GM12878 (cell line): ENCODE results near the gene SPINT4. TPM values are rescaled to one million over a fixed set of nuclear protein-coding genes. Genes with fewer than 3 reads are reported as not detected.
A peak's percentile ranks its signal among the peaks of the same experiment; 100 is the strongest.

Experiments
- ATAC-seq: fragments of 200-7000 bp; cut with Tn5 transposase; 3 replicates; pipeline ENCODE4 v1.9.1; 2020; ENCODE audit warnings: mild to moderate bottlenecking, moderate library complexity
- BruUV-seq: library from RNA; stranded (reverse); fragments of 400-500 nt; replicated peaks from 2 replicates; lab custom pipeline; 2021; lab: Mats Ljungman, UMichigan
- CTCF ChIA-PET: fragments of 300-600 bp; sonication (Branson Sonifier 250); formaldehyde crosslinking; extraction: SDS; loops from one replicate; lab custom pipeline; 2021; ENCODE audit warnings: inconsistent platforms; lab: Yijun Ruan, JAX
- POLR2A ChIA-PET: fragments of 350-600 bp; formaldehyde crosslinking; extraction: SDS; loops from one replicate; lab custom pipeline; 2021; ENCODE audit warnings: inconsistent platforms; lab: Charles Lee
- RAD21 ChIA-PET: fragments of 300-600 bp; sonication (Branson Sonifier 250); formaldehyde crosslinking; loops from one replicate; lab custom pipeline; 2023; ENCODE audit warnings: antibody characterized with exemption; ENCODE audit not compliant: unreplicated experiment; lab: Charles Lee
- SMC1A ChIA-PET: fragments of 300-600 bp; sonication (Branson Sonifier 250); formaldehyde crosslinking; loops from one replicate; lab custom pipeline; 2023; ENCODE audit not compliant: unreplicated experiment, uncharacterized antibody; lab: Charles Lee
- DNase-seq: peaks from one replicate; pipeline ENCODE4 v3.0.0-alpha.2; 2011; ENCODE audit warnings: low read depth, low spot score
- FAIRE-seq: peaks from 3 replicates; lab custom pipeline; 2011; peaks lifted over from hg19 to GRCh38; lab: Jason Lieb, UNC
- H2AFZ ChIP-seq: 2 replicates; pipeline ENCODE4 v1.6.0; 2011; ENCODE audit warnings: low read depth, low read length, control low read depth; ENCODE audit not compliant: control insufficient read depth
- H3K27ac ChIP-seq: 2 replicates; pipeline ENCODE4 v1.5.1; 2011; ENCODE audit warnings: control low read depth; ENCODE audit not compliant: control insufficient read depth, insufficient read depth
- H3K27me3 ChIP-seq, 2 experiments: replicated peaks in 1 of 2; 2 replicates each; pipeline versions ENCODE4 v1.6.0 to v1.6.1; 2011; ENCODE audit warnings: low read length in 1 of 2; ENCODE audit not compliant: control insufficient read depth in 2 of 2, insufficient read depth in 2 of 2
- H3K36me3 ChIP-seq, 2 experiments: 2 replicates each; pipeline ENCODE4 v1.5.1; 2011; ENCODE audit warnings: low read length in 1 of 2; ENCODE audit not compliant: control insufficient read depth in 2 of 2, insufficient read depth in 2 of 2
- H3K4me1 ChIP-seq: 2 replicates; pipeline ENCODE4 v1.6.1; 2011; ENCODE audit warnings: mild to moderate bottlenecking, low read length, moderate library complexity, mixed read lengths; ENCODE audit not compliant: control insufficient read depth, insufficient read depth
- H3K4me2 ChIP-seq: 2 replicates; pipeline ENCODE4 v1.6.0; 2011; ENCODE audit warnings: control low read depth; ENCODE audit not compliant: control insufficient read depth, insufficient read depth
- H3K4me3 ChIP-seq: fragments of 200-600 bp; sonication (generic); 2 replicates; pipeline ENCODE4 v1.5.1; 2016
- H3K79me2 ChIP-seq: 2 replicates; pipeline ENCODE4 v1.6.0; 2011; ENCODE audit warnings: low read length; ENCODE audit not compliant: control insufficient read depth, insufficient read depth
- H3K9ac ChIP-seq: 2 replicates; pipeline ENCODE4 v1.8.0; 2011; ENCODE audit warnings: low read length, control low read depth, mixed read lengths; ENCODE audit not compliant: control insufficient read depth, insufficient read depth
- H3K9me3 ChIP-seq: replicated peaks from 3 replicates; pipeline ENCODE4 v1.5.1; 2011; ENCODE audit warnings: mild to moderate bottlenecking, low read length; ENCODE audit not compliant: control insufficient read depth, insufficient read depth
- H4K20me1 ChIP-seq: 2 replicates; pipeline ENCODE4 v1.6.0; 2011; ENCODE audit not compliant: control insufficient read depth, insufficient read depth
- BRCA1 ChIP-seq: IDR thresholded peaks from 2 replicates; pipeline ENCODE4 v1.6.1; 2011; ENCODE audit warnings: low read depth, low read length, improper control_type of control experiment
- EED ChIP-seq: sonication (generic); IDR thresholded peaks from 2 replicates; pipeline ENCODE4 v1.6.1; 2016; ENCODE audit warnings: antibody characterized with exemption, low read depth
- FOS ChIP-seq: IDR thresholded peaks from 3 replicates; pipeline ENCODE4 v1.6.1; 2011; ENCODE audit warnings: borderline replicate concordance; ENCODE audit not compliant: insufficient read length; ENCODE audit errors: extremely low read depth
- IKZF2 ChIP-seq, 2 experiments: fragments of 450-650 bp; IDR thresholded peaks; 2 replicates each; pipeline ENCODE4 v1.6.1; 2017; ENCODE audit warnings: mild to moderate bottlenecking in 2 of 2, moderate library complexity in 2 of 2
- IRF4 ChIP-seq: IDR thresholded peaks from 2 replicates; pipeline ENCODE4 v1.6.1; 2011; ENCODE audit warnings: low read depth, low read length
- JUNB ChIP-seq: IDR thresholded peaks from 2 replicates; pipeline ENCODE4 v1.6.1; 2016; ENCODE audit warnings: antibody characterized with exemption, mild to moderate bottlenecking
- KLF5 ChIP-seq: fragments of 450-650 bp; IDR thresholded peaks from 2 replicates; pipeline ENCODE4 v1.6.1; 2014; ENCODE audit warnings: mild to moderate bottlenecking; ENCODE audit not compliant: partially characterized antibody
- MEF2A ChIP-seq: IDR thresholded peaks from 2 replicates; pipeline ENCODE4 v1.6.1; 2011; ENCODE audit warnings: low read depth, mild to moderate bottlenecking, low read length, moderate library complexity; ENCODE audit not compliant: insufficient read depth
- MYB ChIP-seq: fragments of 150-350 bp; IDR thresholded peaks from 2 replicates; pipeline ENCODE4 v1.6.1; 2014; ENCODE audit warnings: mild to moderate bottlenecking, low read depth, low read length, borderline replicate concordance
- NFXL1 ChIP-seq: fragments of 450-650 bp; IDR thresholded peaks from 2 replicates; pipeline ENCODE4 v1.6.1; 2017; ENCODE audit warnings: antibody characterized with exemption, mild to moderate bottlenecking, borderline replicate concordance
- SIN3A ChIP-seq: IDR thresholded peaks from 2 replicates; pipeline ENCODE4 v1.6.1; 2012; ENCODE audit warnings: low read depth, low read length, improper control_type of control experiment
- WGBS: methylation state at CpG from one replicate; pipeline ENCODE4 v1.1.6; 2016; ENCODE audit warnings: low lambda C conversion rate; ENCODE audit not compliant: insufficient replicate concordance, insufficient coverage; ENCODE audit errors: missing lambda C conversion rate; 5-methylcytosine and 5-hydroxymethylcytosine counted together
- in situ Hi-C: fragments of 300-500 bp; cut with MboI; formaldehyde crosslinking; loops from 9 replicates; pipeline ENCODE4 v1.14.3; 2018; ENCODE audit warnings: mixed read lengths
- intact Hi-C: fragments of 100-400 bp; cut with micrococcal nuclease; formaldehyde crosslinking; loops from one replicate; pipeline ENCODE4 v1.14.2; 2022; ENCODE audit not compliant: unreplicated experiment
- polyA plus RNA-seq, 11 experiments: library from polyadenylated mRNA; depleted of rRNA in 4 of 11; unstranded in 6 of 11; stranded (reverse) in 5 of 11; fragments of >200 nt; fragmentation: Nextera tagmentation in 4 of 11; fragmentation: Illumina TruSeq in 1 of 11; extraction: Ambion mirVana in 4 of 11; extraction: Trizol in 1 of 11; gene quantifications; 1 replicate in 1 of 11; 2 replicates in 10 of 11; pipeline versions ENCODE4 v1.2.1 to v1.2.3, GENCODE V29; 2011 to 2016; ENCODE audit warnings: inconsistent platforms in 2 of 11, missing spikeins in 2 of 11, low read depth in 1 of 11
- total RNA-seq, 4 experiments: library from RNA; depleted of rRNA in 3 of 4; stranded (reverse); fragments of >200 nt in 3 of 4; fragmentation: Illumina TruSeq in 1 of 4; extraction: Trizol in 1 of 4; gene quantifications; 2 replicates each; pipeline versions ENCODE4 v1.2.1 to v1.2.3, GENCODE V29; 2013 to 2021
- TF ChIP-seq, protein P1 (sequence below): IDR thresholded peaks from 2 replicates; pipeline ENCODE4 v1.6.1; 2012; ENCODE audit warnings: low read length, inconsistent platforms
- TF ChIP-seq, protein P2 (sequence below): fragments of 450-650 bp; IDR thresholded peaks from 2 replicates; pipeline ENCODE4 v1.6.1; 2016; ENCODE audit warnings: mild to moderate bottlenecking
- TF ChIP-seq, protein P3 (sequence below): fragments of 450-650 bp; IDR thresholded peaks from 2 replicates; pipeline ENCODE4 v1.6.1; 2017; ENCODE audit warnings: mild to moderate bottlenecking, moderate library complexity
- TF ChIP-seq, protein P4 (sequence below): fragments of 450-650 bp; IDR thresholded peaks from 2 replicates; pipeline ENCODE4 v1.6.1; 2017; ENCODE audit warnings: mild to moderate bottlenecking, low read depth, inconsistent platforms; ENCODE audit not compliant: poor library complexity, severe bottlenecking
- TF ChIP-seq, protein P5 (sequence below): IDR thresholded peaks from 2 replicates; pipeline ENCODE4 v1.6.1; 2012; ENCODE audit warnings: low read depth, low read length, improper control_type of control experiment

Gene SPINT4
- total and polyA plus RNA-seq, 10 of the 15 experiments (the other 5 are each of a cell fraction or from before 2014, with no cell fraction given) = not detected

DNA sequence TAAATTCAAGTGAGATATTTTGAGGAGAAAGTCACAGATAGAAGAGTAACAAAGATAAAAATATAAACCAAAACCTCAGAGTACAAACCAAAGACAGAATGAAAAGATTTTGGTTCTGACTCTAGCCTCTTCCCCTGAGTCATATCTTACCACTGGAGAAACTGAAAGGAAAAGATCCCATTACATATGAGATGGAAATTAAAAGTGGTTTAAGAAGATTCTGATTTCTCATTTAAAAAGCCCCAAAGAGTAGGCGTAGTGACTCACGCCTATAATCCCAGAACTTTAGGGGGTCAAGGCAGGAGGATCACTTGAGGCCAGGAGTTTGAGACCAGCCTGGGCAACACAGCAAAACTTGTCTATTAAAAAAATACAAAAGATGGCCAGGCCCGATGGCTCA is 30.6 kb downstream of the SPINT4 start:
- 42% methylated on average over 3 of the region's 3 CpGs for WGBS
- H3K4me3 ChIP-seq = no peak overlapping the region
- intact Hi-C loops (no loop called here), in situ Hi-C loops (no loop called here)
- ChIA-PET CTCF (no interaction called here), RAD21 (no interaction called here), POLR2A (no interaction called here), SMC1A (no interaction called here)
- no peaks in the 10 kb centered on the region for H4K20me1 ChIP-seq
- FAIRE-seq = no peak
- H3K27me3 ChIP-seq = no peaks in the 10 kb centered on the region; a peak in 1 of 4 replicates
- peak; percentile 58 for ATAC-seq
- no peaks in the 10 kb centered on the region for H3K79me2 ChIP-seq
- H2AFZ ChIP-seq = no peak overlapping the region
- H3K36me3 ChIP-seq = no peaks in the 10 kb centered on the region
- H3K27ac ChIP-seq = no peak overlapping the region
- no peaks in the 10 kb centered on the region for H3K9me3 ChIP-seq
- no peak overlapping the region; the same call in 1 of the 2 replicates for H3K4me2 ChIP-seq
- no TSS peak for BruUV-seq
- H3K4me1 ChIP-seq = no peaks in the 10 kb centered on the region
- H3K9ac ChIP-seq = no peak overlapping the region
- DNase-seq = peak; percentile 13
- peak in 1 of 2 experiments; percentile 16; a peak in 1 of 4 replicates for TF ChIP-seq IKZF2 (IDR thresholded peaks at IDR 0.05)
- TF ChIP-seq SIN3A = no peak
- TF ChIP-seq, protein P1, sequence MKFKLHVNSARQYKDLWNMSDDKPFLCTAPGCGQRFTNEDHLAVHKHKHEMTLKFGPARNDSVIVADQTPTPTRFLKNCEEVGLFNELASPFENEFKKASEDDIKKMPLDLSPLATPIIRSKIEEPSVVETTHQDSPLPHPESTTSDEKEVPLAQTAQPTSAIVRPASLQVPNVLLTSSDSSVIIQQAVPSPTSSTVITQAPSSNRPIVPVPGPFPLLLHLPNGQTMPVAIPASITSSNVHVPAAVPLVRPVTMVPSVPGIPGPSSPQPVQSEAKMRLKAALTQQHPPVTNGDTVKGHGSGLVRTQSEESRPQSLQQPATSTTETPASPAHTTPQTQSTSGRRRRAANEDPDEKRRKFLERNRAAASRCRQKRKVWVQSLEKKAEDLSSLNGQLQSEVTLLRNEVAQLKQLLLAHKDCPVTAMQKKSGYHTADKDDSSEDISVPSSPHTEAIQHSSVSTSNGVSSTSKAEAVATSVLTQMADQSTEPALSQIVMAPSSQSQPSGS = 0 out of 2 replicates have a peak, but pooled peaks have one; percentile 30
- no peak for TF ChIP-seq FOS
- no peak for TF ChIP-seq KLF5
- TF ChIP-seq, protein P2, sequence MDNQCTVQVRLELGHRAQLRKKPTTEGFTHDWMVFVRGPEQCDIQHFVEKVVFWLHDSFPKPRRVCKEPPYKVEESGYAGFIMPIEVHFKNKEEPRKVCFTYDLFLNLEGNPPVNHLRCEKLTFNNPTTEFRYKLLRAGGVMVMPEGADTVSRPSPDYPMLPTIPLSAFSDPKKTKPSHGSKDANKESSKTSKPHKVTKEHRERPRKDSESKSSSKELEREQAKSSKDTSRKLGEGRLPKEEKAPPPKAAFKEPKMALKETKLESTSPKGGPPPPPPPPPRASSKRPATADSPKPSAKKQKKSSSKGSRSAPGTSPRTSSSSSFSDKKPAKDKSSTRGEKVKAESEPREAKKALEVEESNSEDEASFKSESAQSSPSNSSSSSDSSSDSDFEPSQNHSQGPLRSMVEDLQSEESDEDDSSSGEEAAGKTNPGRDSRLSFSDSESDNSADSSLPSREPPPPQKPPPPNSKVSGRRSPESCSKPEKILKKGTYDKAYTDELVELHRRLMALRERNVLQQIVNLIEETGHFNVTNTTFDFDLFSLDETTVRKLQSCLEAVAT = no peak
- TF ChIP-seq JUNB = peak; percentile 70
- no peak for TF ChIP-seq EED
- TF ChIP-seq IRF4 = 0 out of 2 replicates have a peak, but pooled peaks have one; percentile 10
- TF ChIP-seq, protein P3, sequence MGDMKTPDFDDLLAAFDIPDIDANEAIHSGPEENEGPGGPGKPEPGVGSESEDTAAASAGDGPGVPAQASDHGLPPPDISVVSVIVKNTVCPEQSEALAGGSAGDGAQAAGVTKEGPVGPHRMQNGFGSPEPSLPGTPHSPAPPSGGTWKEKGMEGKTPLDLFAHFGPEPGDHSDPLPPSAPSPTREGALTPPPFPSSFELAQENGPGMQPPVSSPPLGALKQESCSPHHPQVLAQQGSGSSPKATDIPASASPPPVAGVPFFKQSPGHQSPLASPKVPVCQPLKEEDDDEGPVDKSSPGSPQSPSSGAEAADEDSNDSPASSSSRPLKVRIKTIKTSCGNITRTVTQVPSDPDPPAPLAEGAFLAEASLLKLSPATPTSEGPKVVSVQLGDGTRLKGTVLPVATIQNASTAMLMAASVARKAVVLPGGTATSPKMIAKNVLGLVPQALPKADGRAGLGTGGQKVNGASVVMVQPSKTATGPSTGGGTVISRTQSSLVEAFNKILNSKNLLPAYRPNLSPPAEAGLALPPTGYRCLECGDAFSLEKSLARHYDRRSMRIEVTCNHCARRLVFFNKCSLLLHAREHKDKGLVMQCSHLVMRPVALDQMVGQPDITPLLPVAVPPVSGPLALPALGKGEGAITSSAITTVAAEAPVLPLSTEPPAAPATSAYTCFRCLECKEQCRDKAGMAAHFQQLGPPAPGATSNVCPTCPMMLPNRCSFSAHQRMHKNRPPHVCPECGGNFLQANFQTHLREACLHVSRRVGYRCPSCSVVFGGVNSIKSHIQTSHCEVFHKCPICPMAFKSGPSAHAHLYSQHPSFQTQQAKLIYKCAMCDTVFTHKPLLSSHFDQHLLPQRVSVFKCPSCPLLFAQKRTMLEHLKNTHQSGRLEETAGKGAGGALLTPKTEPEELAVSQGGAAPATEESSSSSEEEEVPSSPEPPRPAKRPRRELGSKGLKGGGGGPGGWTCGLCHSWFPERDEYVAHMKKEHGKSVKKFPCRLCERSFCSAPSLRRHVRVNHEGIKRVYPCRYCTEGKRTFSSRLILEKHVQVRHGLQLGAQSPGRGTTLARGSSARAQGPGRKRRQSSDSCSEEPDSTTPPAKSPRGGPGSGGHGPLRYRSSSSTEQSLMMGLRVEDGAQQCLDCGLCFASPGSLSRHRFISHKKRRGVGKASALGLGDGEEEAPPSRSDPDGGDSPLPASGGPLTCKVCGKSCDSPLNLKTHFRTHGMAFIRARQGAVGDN = no peak
- TF ChIP-seq, protein P4, sequence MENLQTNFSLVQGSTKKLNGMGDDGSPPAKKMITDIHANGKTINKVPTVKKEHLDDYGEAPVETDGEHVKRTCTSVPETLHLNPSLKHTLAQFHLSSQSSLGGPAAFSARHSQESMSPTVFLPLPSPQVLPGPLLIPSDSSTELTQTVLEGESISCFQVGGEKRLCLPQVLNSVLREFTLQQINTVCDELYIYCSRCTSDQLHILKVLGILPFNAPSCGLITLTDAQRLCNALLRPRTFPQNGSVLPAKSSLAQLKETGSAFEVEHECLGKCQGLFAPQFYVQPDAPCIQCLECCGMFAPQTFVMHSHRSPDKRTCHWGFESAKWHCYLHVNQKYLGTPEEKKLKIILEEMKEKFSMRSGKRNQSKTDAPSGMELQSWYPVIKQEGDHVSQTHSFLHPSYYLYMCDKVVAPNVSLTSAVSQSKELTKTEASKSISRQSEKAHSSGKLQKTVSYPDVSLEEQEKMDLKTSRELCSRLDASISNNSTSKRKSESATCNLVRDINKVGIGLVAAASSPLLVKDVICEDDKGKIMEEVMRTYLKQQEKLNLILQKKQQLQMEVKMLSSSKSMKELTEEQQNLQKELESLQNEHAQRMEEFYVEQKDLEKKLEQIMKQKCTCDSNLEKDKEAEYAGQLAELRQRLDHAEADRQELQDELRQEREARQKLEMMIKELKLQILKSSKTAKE = no peak
- TF ChIP-seq BRCA1 = no peak
- TF ChIP-seq, protein P5, sequence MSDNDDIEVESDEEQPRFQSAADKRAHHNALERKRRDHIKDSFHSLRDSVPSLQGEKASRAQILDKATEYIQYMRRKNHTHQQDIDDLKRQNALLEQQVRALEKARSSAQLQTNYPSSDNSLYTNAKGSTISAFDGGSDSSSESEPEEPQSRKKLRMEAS = no peak
- TF ChIP-seq NFXL1 = no peak
- TF ChIP-seq MEF2A = no peak
- no peak for TF ChIP-seq MYB
